ENCODE results near the gene SMC6. TPM values are rescaled to one million over a fixed set of nuclear protein-coding genes. Genes with fewer than 3 reads are reported as not detected.

Gene SMC6
- total RNA-seq, 1 experiment from 2014 or later: 40.3 TPM

- Histone ChIP-seq H4K20me1 (ENCODE audit: control insufficient read depth, insufficient read depth, insufficient read length) (no peaks in the 10 kb centered on the region), H2AFZ (ENCODE audit: low read length) (no peak overlapping the region), H3K18ac (ENCODE audit: insufficient read length, low read depth, low read length) (no peak overlapping the region), H3K56ac (ENCODE audit: insufficient read length, low read depth, low read length) (no peak overlapping the region), H3K79me1 (ENCODE audit: insufficient read depth, low read depth, low read length, poor library complexity, severe bottlenecking) (no peaks in the 10 kb centered on the region), H4K5ac (ENCODE audit: insufficient read length, low read depth, low read length) (no peak overlapping the region), H2BK5ac (ENCODE audit: insufficient read length, low read length) (no peak overlapping the region), H3K27me3 (ENCODE audit: insufficient read depth, low read length) (no peaks in the 10 kb centered on the region), H2BK12ac (ENCODE audit: insufficient read length, low read depth, low read length) (no peak overlapping the region), H3K14ac (ENCODE audit: insufficient read depth, low read length) (no peak overlapping the region), H3K23me2 (ENCODE audit: insufficient read length, low read depth, low read length, poor library complexity, severe bottlenecking) (peaks cover 5% of the 10 kb centered on the region), H3K4me2 (ENCODE audit: insufficient read depth, insufficient read length, low read length) (no peak overlapping the region), H4K8ac (replicated peaks; ENCODE audit: insufficient read length, low read depth, low read length) (no peak overlapping the region), H3K27ac (ENCODE audit: insufficient read length, low read depth, low read length) (no peak overlapping the region), H3K4me1 (ENCODE audit: insufficient read depth, low read length) (no peaks in the 10 kb centered on the region; the same call in 1 of the 2 replicates), H2BK20ac (ENCODE audit: low read depth, low read length, poor library complexity, severe bottlenecking) (no peak overlapping the region), H3K4ac (ENCODE audit: low read depth, low read length) (no peak overlapping the region), H2AK5ac (ENCODE audit: insufficient read length, low read length) (no peak overlapping the region), H2BK15ac (ENCODE audit: low read depth, low read length) (no peak overlapping the region), H3K79me2 (ENCODE audit: insufficient read depth, low read length) (peaks cover 9% of the 10 kb centered on the region; the same call in 1 of the 2 replicates), H3K9ac (ENCODE audit: extremely low read depth, insufficient read length, low read length) (no peak overlapping the region), H2BK120ac (ENCODE audit: low read depth, low read length, poor library complexity, severe bottlenecking) (no peak overlapping the region), H3K9me3 (ENCODE audit: control insufficient read depth, low read depth, low read length) (no peaks in the 10 kb centered on the region), H3K23ac (ENCODE audit: insufficient read length, low read depth, low read length) (no peak overlapping the region), H4K91ac (ENCODE audit: insufficient read length, low read depth, low read length) (no peak overlapping the region), H3T11ph (ENCODE audit: low read length) (no peak overlapping the region)
- Mint-ChIP-seq H3K36me3 (ENCODE audit: insufficient read depth in 1 of 3, low read depth in 3 of 3) (peaks cover 7 to 15% (median 14%) of the 10 kb centered on the region in 3 experiments), H3K27me3 (ENCODE audit: low read depth) (no peaks in the 10 kb centered on the region), H3K4me1 (peaks cover 11 to 18% of the 10 kb centered on the region in 2 experiments), H3K9me3 (no peaks in the 10 kb centered on the region), H3K4me3 (no peak overlapping the region), H3K27ac (no peak overlapping the region)
- no CpG with 5 or more reads among the region's 2 CpGs for WGBS (ENCODE audit: extremely low coverage, insufficient read length, low lambda C conversion rate)
- TF ChIP-seq, protein P1, sequence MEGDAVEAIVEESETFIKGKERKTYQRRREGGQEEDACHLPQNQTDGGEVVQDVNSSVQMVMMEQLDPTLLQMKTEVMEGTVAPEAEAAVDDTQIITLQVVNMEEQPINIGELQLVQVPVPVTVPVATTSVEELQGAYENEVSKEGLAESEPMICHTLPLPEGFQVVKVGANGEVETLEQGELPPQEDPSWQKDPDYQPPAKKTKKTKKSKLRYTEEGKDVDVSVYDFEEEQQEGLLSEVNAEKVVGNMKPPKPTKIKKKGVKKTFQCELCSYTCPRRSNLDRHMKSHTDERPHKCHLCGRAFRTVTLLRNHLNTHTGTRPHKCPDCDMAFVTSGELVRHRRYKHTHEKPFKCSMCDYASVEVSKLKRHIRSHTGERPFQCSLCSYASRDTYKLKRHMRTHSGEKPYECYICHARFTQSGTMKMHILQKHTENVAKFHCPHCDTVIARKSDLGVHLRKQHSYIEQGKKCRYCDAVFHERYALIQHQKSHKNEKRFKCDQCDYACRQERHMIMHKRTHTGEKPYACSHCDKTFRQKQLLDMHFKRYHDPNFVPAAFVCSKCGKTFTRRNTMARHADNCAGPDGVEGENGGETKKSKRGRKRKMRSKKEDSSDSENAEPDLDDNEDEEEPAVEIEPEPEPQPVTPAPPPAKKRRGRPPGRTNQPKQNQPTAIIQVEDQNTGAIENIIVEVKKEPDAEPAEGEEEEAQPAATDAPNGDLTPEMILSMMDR (conservative IDR thresholded peaks at IDR 0.05): no peak
- DNase-seq: no peak
These were observed 3.7 kb upstream of the SMC6 start for GRCh38 chr2:17757321-17757720.
